Stimulated activated CD4-positive, alpha-beta T cell treated with anti-CD3 and anti-CD28 coated beads, Interleukin-15, amount 100 ng/mL, for 48 hours (primary cell): ENCODE results near the gene STK33.
"Not testable (repeated sequence)": the region's sequence is repeated elsewhere in the genome, so short reads cannot be mapped to it uniquely, and the experiment has no call there.

Source experiments
- DNase-seq, 2 donors: peaks; one replicate each; pipeline ENCODE4 v3.0.0-alpha.2; 2020; ENCODE audit warnings: low read depth in 2 of 2

STK33 gene

GRCh38 chr11:8543278-8543677 lies 50.8 kb downstream of the STK33 start:
- DNase-seq = no peak

GRCh38 chr11:8541448-8541847 lies 52.6 kb downstream of the STK33 start:
- DNase-seq = no peak

- no peak for DNase-seq
Measured at GRCh38 chr11:8533332-8533731, 60.7 kb downstream of the STK33 start.

- no peak for DNase-seq
Measured at GRCh38 chr11:8532475-8532874, 61.6 kb downstream of the STK33 start.

- no peak for DNase-seq
Measured at GRCh38 chr11:8531982-8532381, 62.0 kb downstream of the STK33 start.

GRCh38 chr11:8531312-8531711 lies 62.7 kb downstream of the STK33 start:
- no peak for DNase-seq

GRCh38 chr11:8527939-8528338 lies 66.1 kb downstream of the STK33 start:
- DNase-seq = no peak

- DNase-seq = no peak
Measured at GRCh38 chr11:8523396-8523795, 70.6 kb downstream of the STK33 start.

GRCh38 chr11:8512547-8512946 lies 81.5 kb downstream of the STK33 start:
- DNase-seq = no peak

- DNase-seq = no peak
Measured at GRCh38 chr11:8503910-8504364, 90.1 kb downstream of the STK33 start.

GRCh38 chr11:8501836-8502235 lies 92.2 kb downstream of the STK33 start:
- no peak for DNase-seq

- no peak for DNase-seq
Measured at GRCh38 chr11:8488395-8488794, 105.6 kb downstream of the STK33 start.

GRCh38 chr11:8487261-8487660 lies 106.8 kb downstream of the STK33 start:
- no peak for DNase-seq

GRCh38 chr11:8484251-8484650 lies 109.8 kb downstream of the STK33 start:
- DNase-seq = no peak

GRCh38 chr11:8480858-8481257 lies 113.2 kb downstream of the STK33 start:
- no peak for DNase-seq

- DNase-seq = no peak
Measured at GRCh38 chr11:8477680-8478079, 116.3 kb downstream of the STK33 start.

- no peak for DNase-seq
Measured at GRCh38 chr11:8477151-8477550, 116.9 kb downstream of the STK33 start.

- DNase-seq = not testable (repeated sequence)
Measured at GRCh38 chr11:8467806-8468205, 126.2 kb downstream of the STK33 start.

GRCh38 chr11:8467356-8467755 lies 126.7 kb downstream of the STK33 start:
- not testable (repeated sequence) for DNase-seq

GRCh38 chr11:8466884-8467283 lies 127.1 kb downstream of the STK33 start:
- not testable (repeated sequence) for DNase-seq

- DNase-seq = no peak
Measured at GRCh38 chr11:8459711-8460399, 134.2 kb downstream of the STK33 start.

GRCh38 chr11:8442301-8442700 lies 151.7 kb downstream of the STK33 start:
- DNase-seq = no peak

- no peak for DNase-seq
Measured at GRCh38 chr11:8440649-8441048, 153.4 kb downstream of the STK33 start.

GRCh38 chr11:8429483-8429882 lies 164.5 kb downstream of the STK33 start:
- no peak for DNase-seq
